DMS 273 (cell line): ENCODE results near the gene ZNF462.

ENCODE experiments used
- DNase-seq: peaks from one replicate; lab custom pipeline; 2025; ENCODE audit not compliant: unreplicated experiment; lab: John Stamatoyannopoulos, UW

The ZNF462 gene

GRCh38 chr9:106861640-106862109 lies 1.3 kb upstream of the ZNF462 start:
- no peak for DNase-seq

GRCh38 chr9:106862110-106862820 lies 701 bp upstream of the ZNF462 start:
- peak; percentile 74 for DNase-seq

- peak; percentile 72 for DNase-seq
These were observed 1.6 kb downstream of the ZNF462 start for GRCh38 chr9:106864373-106865143.

- no peak for DNase-seq
These were observed 3.3 kb downstream of the ZNF462 start for GRCh38 chr9:106866243-106866642.

- no peak for DNase-seq
These were observed 4.3 kb downstream of the ZNF462 start for GRCh38 chr9:106867286-106867685.

GRCh38 chr9:106868087-106868486 lies 5.1 kb downstream of the ZNF462 start:
- DNase-seq, result no peak

GRCh38 chr9:106868565-106868964 lies 5.6 kb downstream of the ZNF462 start:
- no peak for DNase-seq

- DNase-seq, result no peak
These were observed 6.1 kb downstream of the ZNF462 start for GRCh38 chr9:106869028-106869427.

- no peak for DNase-seq
These were observed 6.5 kb downstream of the ZNF462 start for GRCh38 chr9:106869458-106869857.

GRCh38 chr9:106872641-106873040 lies 9.7 kb downstream of the ZNF462 start:
- DNase-seq, result no peak

- no peak for DNase-seq
These were observed 11.1 kb downstream of the ZNF462 start for GRCh38 chr9:106874031-106874430.

- DNase-seq, result peak; percentile 59
These were observed 11.7 kb downstream of the ZNF462 start for GRCh38 chr9:106874652-106875051.

GRCh38 chr9:106875529-106875928 lies 12.6 kb downstream of the ZNF462 start:
- DNase-seq, result peak; percentile 41

- no peak for DNase-seq
These were observed 14.4 kb downstream of the ZNF462 start for GRCh38 chr9:106877345-106877744.

GRCh38 chr9:106878081-106878837 lies 15.3 kb downstream of the ZNF462 start:
- peak; percentile 41 for DNase-seq

- peak; percentile 88 for DNase-seq
These were observed 16.0 kb downstream of the ZNF462 start for GRCh38 chr9:106878934-106879333.

- DNase-seq, result no peak
These were observed 16.5 kb downstream of the ZNF462 start for GRCh38 chr9:106879439-106879882.

GRCh38 chr9:106880081-106880480 lies 17.1 kb downstream of the ZNF462 start:
- DNase-seq, result no peak

- no peak for DNase-seq
These were observed 17.9 kb downstream of the ZNF462 start for GRCh38 chr9:106880863-106881262.

GRCh38 chr9:106883030-106883429 lies 20.1 kb downstream of the ZNF462 start:
- no peak for DNase-seq

- DNase-seq, result no peak
These were observed 20.7 kb downstream of the ZNF462 start for GRCh38 chr9:106883626-106884190.
